SU-DHL-6 (cell line): ENCODE measurements around the gene ADK.

Experiments
- H2AFZ ChIP-seq: fragments of 200-600 bp; sonication (generic); 2 replicates; pipeline ENCODE4 v1.6.1; 2014; ENCODE audit warnings: low read depth, mild to moderate bottlenecking, moderate library complexity, mixed read lengths, antibody characterized with exemption, low read length; ENCODE audit not compliant: severe bottlenecking
- H3F3A ChIP-seq: fragments of 200-600 bp; shearing (Covaris generic); 2 replicates; pipeline ENCODE4 v1.6.0; 2016; ENCODE audit warnings: antibody characterized with exemption, mild to moderate bottlenecking; ENCODE audit not compliant: insufficient read depth
- H3K27ac ChIP-seq: fragments of 200-600 bp; sonication (generic); 2 replicates; pipeline ENCODE4 v1.5.1; 2016; ENCODE audit warnings: low read depth, mild to moderate bottlenecking, low read length, moderate library complexity, mixed read lengths
- H3K27me3 ChIP-seq: fragments of 200-600 bp; sonication (generic), shearing (Covaris generic); 2 replicates; pipeline ENCODE4 v1.6.0; 2014; ENCODE audit warnings: mild to moderate bottlenecking, low read length
- H3K36me3 ChIP-seq: fragments of 200-600 bp; sonication (generic); 2 replicates; pipeline ENCODE4 v1.6.1; 2014; ENCODE audit warnings: mild to moderate bottlenecking, low read length, mixed read lengths
- H3K4me2 ChIP-seq: fragments of 300-600, 200-600 bp; shearing (Covaris generic), sonication (generic); 2 replicates; pipeline ENCODE4 v1.6.0; 2014; ENCODE audit warnings: low read length, low read depth, mild to moderate bottlenecking; ENCODE audit not compliant: poor library complexity, severe bottlenecking
- H3K4me3 ChIP-seq: fragments of 200-600 bp; sonication (generic); 2 replicates; pipeline ENCODE4 v1.5.1; 2014; ENCODE audit warnings: antibody characterized with exemption, low read length, mild to moderate bottlenecking, mixed read lengths; ENCODE audit not compliant: insufficient read depth, poor library complexity, severe bottlenecking
- H3K79me2 ChIP-seq: fragments of 200-600 bp; sonication (generic); 2 replicates; pipeline ENCODE4 v1.6.1; 2014; ENCODE audit warnings: mild to moderate bottlenecking, low read length, moderate library complexity; ENCODE audit not compliant: insufficient read depth
- H3K9ac ChIP-seq: fragments of 200-600 bp; sonication (generic); 2 replicates; pipeline ENCODE4 v1.7.0; 2014; ENCODE audit warnings: mild to moderate bottlenecking, low read length
- H3K9me2 ChIP-seq: fragments of 200-600 bp; sonication (generic); replicated peaks from 2 replicates; pipeline ENCODE4 v1.6.1; 2014; ENCODE audit warnings: low read length; ENCODE audit not compliant: insufficient read depth
- H3K9me3 ChIP-seq: fragments of 200-600 bp; sonication (generic); 2 replicates; pipeline ENCODE4 v1.6.1; 2014; ENCODE audit warnings: low read length, mixed read lengths; ENCODE audit not compliant: insufficient read depth
- H4K20me1 ChIP-seq: fragments of 200-600 bp; sonication (generic); 2 replicates; pipeline ENCODE4 v1.6.1; 2014; ENCODE audit warnings: low read depth, mild to moderate bottlenecking, antibody characterized with exemption, low read length, moderate library complexity, mixed read lengths
- CTCF ChIP-seq: fragments of 200-600 bp; sonication (generic); IDR thresholded peaks from one replicate; pipeline ENCODE4 v1.5.1; 2017; ENCODE audit warnings: antibody characterized with exemption, mild to moderate bottlenecking, low read length, moderate library complexity; ENCODE audit not compliant: insufficient read depth, poor library complexity, severe bottlenecking
- EZH2phosphoT487 ChIP-seq: fragments of 200-600 bp; sonication (generic), shearing (Covaris generic); conservative IDR thresholded peaks from 2 replicates; pipeline ENCODE4 v1.6.1; 2018; ENCODE audit warnings: mild to moderate bottlenecking, antibody characterized with exemption, low read length, moderate library complexity, mixed read lengths

Gene ADK

GRCh38 chr10:74432841-74433594 lies 282.0 kb downstream of the ADK start:
- Histone ChIP-seq H3F3A (no peaks in the 10 kb centered on the region), H3K9me3 (no peaks in the 10 kb centered on the region), H3K4me2 (no peak overlapping the region), H3K36me3 (no peaks in the 10 kb centered on the region), H3K4me3 (no peak overlapping the region), H3K79me2 (no peaks in the 10 kb centered on the region), H3K27ac (no peak overlapping the region), H3K27me3 (no peaks in the 10 kb centered on the region), H4K20me1 (no peaks in the 10 kb centered on the region), H2AFZ (no peak overlapping the region), H3K9me2 (no peaks in the 10 kb centered on the region), H3K9ac (no peak overlapping the region)
- TF ChIP-seq CTCF (no peak), EZH2phosphoT487 (no peak)

GRCh38 chr10:74433595-74433956 lies 282.6 kb downstream of the ADK start:
- no peak overlapping the region for H3K4me3 ChIP-seq
- TF ChIP-seq CTCF: no peak
- TF ChIP-seq EZH2phosphoT487: no peak

GRCh38 chr10:74433993-74434392 lies 283.0 kb downstream of the ADK start:
- H3K4me3 ChIP-seq: no peak overlapping the region
- H3K27ac ChIP-seq: no peak overlapping the region
- H3F3A ChIP-seq: no peaks in the 10 kb centered on the region
- no peaks in the 10 kb centered on the region for H3K9me3 ChIP-seq
- H3K9me2 ChIP-seq: no peaks in the 10 kb centered on the region
- H2AFZ ChIP-seq: no peak overlapping the region
- no peaks in the 10 kb centered on the region for H3K27me3 ChIP-seq
- no peaks in the 10 kb centered on the region for H4K20me1 ChIP-seq
- H3K36me3 ChIP-seq: no peaks in the 10 kb centered on the region
- H3K79me2 ChIP-seq: no peaks in the 10 kb centered on the region
- H3K9ac ChIP-seq: no peak overlapping the region
- no peak overlapping the region for H3K4me2 ChIP-seq
- TF ChIP-seq CTCF (no peak), EZH2phosphoT487 (no peak)

More at GRCh38 chr10:74433595-74433956, 282.6 kb downstream of the ADK start:
- Histone ChIP-seq H3K36me3 (no peaks in the 10 kb centered on the region), H3K4me2 (no peak overlapping the region), H3K79me2 (no peaks in the 10 kb centered on the region), H3F3A (no peaks in the 10 kb centered on the region), H3K9me3 (no peaks in the 10 kb centered on the region), H3K9ac (no peak overlapping the region), H2AFZ (no peak overlapping the region), H3K27ac (no peak overlapping the region), H4K20me1 (no peaks in the 10 kb centered on the region), H3K9me2 (no peaks in the 10 kb centered on the region), H3K27me3 (no peaks in the 10 kb centered on the region)
